ENCODE results near the gene MINDY4. TPM values are rescaled to one million over a fixed set of nuclear protein-coding genes. Genes with fewer than 3 reads are reported as not detected.

The MINDY4 gene
- total RNA-seq, 1 donor from 2014 or later, result 3.8 TPM

- intact Hi-C loops (cut with micrococcal nuclease), result no loop called here
- no peak overlapping the region for H3K4me3 ChIP-seq
- peaks cover 84% of the 10 kb centered on the region for H3K4me1 ChIP-seq
Observed at GRCh38 chr7:30899066-30899465, 127.8 kb downstream of the MINDY4 start.

DNA sequence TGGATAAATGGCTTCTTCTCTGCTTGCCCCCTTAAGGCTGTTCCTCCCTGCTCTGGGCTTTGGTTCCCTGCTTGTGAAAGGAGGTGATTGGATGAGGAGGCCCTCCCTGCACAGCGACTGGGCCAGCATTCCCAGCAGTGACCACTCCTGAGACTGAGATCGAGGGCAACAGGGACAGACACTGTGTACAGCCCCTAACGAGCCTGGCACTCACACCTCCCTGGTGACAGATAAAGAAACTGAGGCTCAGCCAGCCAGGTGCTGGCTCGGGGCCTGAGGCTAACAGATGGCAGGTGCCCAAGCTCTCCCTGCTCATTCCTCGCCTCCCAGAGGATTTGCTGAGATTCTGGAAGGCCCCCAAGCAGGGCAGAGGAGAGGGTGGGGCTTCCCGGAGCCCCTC, 128.4 kb downstream of the MINDY4 start:
- Histone ChIP-seq H3K27ac (replicated peaks) (peak overlapping the region; percentile 80), H3K27me3 (ENCODE audit: low read depth) (no peaks in the 10 kb centered on the region), H3K4me1 (peaks cover 84% of the 10 kb centered on the region), H3K9me3 (replicated peaks) (no peaks in the 10 kb centered on the region), H3K36me3 (no peaks in the 10 kb centered on the region), H3K4me3 (no peak overlapping the region)
- DNase-seq, result no peak
- TF ChIP-seq CTCF (IDR thresholded peaks at IDR 0.05; ENCODE audit: borderline replicate concordance), result no peak
- intact Hi-C loops (cut with micrococcal nuclease), result no loop called here

More at GRCh38 chr7:30899066-30899465, 127.8 kb downstream of the MINDY4 start:
- DNase-seq, result no peak
- Histone ChIP-seq H3K27ac (replicated peaks) (peak overlapping the region; percentile 80), H3K9me3 (replicated peaks) (no peaks in the 10 kb centered on the region), H3K27me3 (ENCODE audit: low read depth) (no peaks in the 10 kb centered on the region), H3K36me3 (no peaks in the 10 kb centered on the region)
- TF ChIP-seq CTCF (IDR thresholded peaks at IDR 0.05; ENCODE audit: borderline replicate concordance), result no peak

- no peak for TF ChIP-seq CTCF (IDR thresholded peaks at IDR 0.05; ENCODE audit: borderline replicate concordance)
- intact Hi-C loops (cut with micrococcal nuclease), result no loop called here
- Histone ChIP-seq H3K4me3 (no peak overlapping the region), H3K27me3 (ENCODE audit: low read depth) (no peaks in the 10 kb centered on the region), H3K4me1 (peaks cover 84% of the 10 kb centered on the region), H3K9me3 (replicated peaks) (no peaks in the 10 kb centered on the region), H3K27ac (replicated peaks) (peak overlapping the region; percentile 80), H3K36me3 (no peaks in the 10 kb centered on the region)
- no peak for DNase-seq
Observed at GRCh38 chr7:30900053-30900452, 128.8 kb downstream of the MINDY4 start.

GRCh38 chr7:30900803-30901362, 129.7 kb downstream of the MINDY4 start:
- H3K4me1 ChIP-seq, result peaks cover 84% of the 10 kb centered on the region
- DNase-seq, result no peak
- TF ChIP-seq CTCF (IDR thresholded peaks at IDR 0.05; ENCODE audit: borderline replicate concordance), result no peak
- no peaks in the 10 kb centered on the region for H3K9me3 ChIP-seq (replicated peaks)
- intact Hi-C loops (cut with micrococcal nuclease), result no loop called here
- H3K27me3 ChIP-seq (ENCODE audit: low read depth), result no peaks in the 10 kb centered on the region
- H3K4me3 ChIP-seq, result no peak overlapping the region
- H3K27ac ChIP-seq (replicated peaks), result peak overlapping the region; percentile 80
- H3K36me3 ChIP-seq, result no peaks in the 10 kb centered on the region

- H3K27ac ChIP-seq (replicated peaks), result peak overlapping the region; percentile 80
- DNase-seq, result no peak
Observed at GRCh38 chr7:30901856-30902255, 130.6 kb downstream of the MINDY4 start.

More at GRCh38 chr7:30901856-30902255, 130.6 kb downstream of the MINDY4 start:
- Histone ChIP-seq H3K4me1 (peaks cover 84% of the 10 kb centered on the region), H3K36me3 (no peaks in the 10 kb centered on the region), H3K27me3 (ENCODE audit: low read depth) (no peaks in the 10 kb centered on the region), H3K9me3 (replicated peaks) (no peaks in the 10 kb centered on the region), H3K4me3 (no peak overlapping the region)
- intact Hi-C loops (cut with micrococcal nuclease), result no loop called here
- TF ChIP-seq CTCF (IDR thresholded peaks at IDR 0.05; ENCODE audit: borderline replicate concordance), result no peak
